Glomerular endothelial cell (primary cell): ENCODE measurements around the gene NGEF. TPM values are rescaled to one million over a fixed set of nuclear protein-coding genes. Genes with fewer than 3 reads are reported as not detected.

Source experiments
- DNase-seq: peaks from one replicate; pipeline ENCODE4 v3.0.0-alpha.2; 2011; ENCODE audit warnings: low read depth, low spot score; ENCODE audit errors: extremely low read depth
- total RNA-seq: library from RNA; depleted of rRNA; stranded (reverse); fragments of >200 nt; gene quantifications from 2 replicates; pipeline ENCODE4 v1.2.3, GENCODE V29; 2015

Gene NGEF
- total RNA-seq, 1 donor from 2014 or later: 0.47 TPM

DNA sequence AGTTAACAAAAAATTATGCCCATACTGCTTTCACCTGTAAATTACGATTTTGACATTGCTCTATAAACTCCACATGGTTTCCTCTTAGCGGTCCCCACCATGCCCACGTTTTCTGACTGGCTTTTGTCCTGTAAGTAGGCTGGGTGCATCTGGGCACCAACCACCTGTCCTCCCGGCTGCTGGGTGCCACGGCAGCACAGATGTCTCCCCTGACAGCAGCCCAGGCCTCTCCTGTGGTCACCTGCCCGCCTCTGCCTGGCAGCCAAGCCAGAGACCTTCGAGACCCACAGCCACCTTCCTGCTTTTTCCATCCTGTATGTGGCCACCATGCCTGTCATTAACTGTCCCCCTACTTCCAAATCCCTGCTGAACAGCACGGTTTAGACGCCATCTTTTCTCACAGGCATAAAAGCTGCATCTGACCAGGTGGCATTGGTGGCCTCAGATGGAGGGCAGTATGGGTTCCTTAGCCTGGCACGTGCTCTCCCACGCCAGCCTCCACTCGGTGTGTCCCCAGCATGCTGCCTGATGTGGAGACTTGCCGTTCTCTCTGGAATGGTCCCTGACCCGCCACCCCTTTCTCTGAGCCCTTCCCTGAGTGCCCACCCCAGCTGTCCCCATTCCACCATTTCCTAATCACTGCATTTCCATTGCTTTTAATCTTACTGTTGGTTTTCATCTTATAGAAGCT, 124.1 kb downstream of the NGEF start:
- no peak for DNase-seq

DNA sequence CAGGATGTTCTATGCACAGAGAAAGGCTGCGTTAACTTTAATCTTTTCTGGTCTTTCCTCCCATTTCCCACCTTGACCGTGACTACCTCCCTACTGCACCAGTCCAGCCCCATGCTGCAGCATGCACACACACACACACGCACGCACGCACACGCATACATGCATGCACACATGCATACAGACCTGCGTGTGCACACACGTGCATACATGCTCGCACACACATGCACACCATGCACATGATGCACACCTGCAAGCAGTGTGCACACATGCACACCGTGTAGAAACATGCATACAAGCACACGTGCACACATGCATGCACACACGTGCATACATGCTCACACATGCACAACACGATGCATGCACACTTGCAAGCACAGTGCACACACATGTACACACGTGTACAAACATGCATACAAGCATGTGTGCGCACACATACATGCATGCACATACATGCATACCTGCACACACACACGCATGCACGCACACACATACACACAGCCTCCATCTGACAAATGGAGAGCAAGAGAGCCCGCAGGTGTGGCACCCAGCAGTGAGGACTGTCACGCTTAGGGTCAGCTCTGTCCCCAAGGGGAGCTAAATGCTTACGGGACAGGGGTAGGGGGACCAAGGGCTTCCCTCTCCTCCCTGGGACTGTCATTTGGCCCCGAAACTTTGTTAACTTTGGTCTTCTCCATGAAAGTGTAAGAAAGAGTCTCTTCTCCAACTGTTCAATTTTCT, 124.8 kb downstream of the NGEF start:
- no peak for DNase-seq

DNA sequence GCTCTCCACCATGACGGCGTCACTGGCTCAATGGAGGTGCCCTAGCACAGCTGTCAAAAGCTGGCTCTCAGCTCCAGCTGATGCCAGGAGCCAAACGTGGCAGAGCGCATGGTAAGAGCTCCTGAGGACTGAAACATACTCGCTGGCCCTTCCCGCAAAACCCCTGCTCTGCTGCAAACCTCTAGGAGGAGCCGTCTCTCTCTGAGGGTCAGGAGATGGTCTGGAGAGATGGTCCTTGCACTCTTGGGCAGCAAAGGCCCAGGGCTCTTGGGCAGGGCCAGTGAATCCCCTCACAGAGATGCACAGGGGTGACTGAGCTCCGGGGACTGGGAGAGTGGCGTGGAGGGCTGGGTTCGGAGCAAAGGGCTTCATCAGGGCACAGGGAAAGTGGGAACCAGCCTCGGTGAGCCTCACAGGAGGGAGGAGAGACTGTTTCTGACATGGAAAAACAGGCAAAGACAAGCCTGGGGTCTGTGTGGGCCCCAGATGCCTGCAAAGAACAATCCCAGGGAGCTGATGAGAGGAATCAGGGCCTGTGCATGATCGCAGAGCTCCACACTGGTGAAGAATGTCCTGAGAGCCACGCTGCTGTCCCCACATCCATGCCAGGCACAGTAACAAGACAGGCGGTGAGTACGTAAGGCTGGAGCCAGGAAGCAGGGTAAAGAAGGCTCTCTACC, 125.7 kb downstream of the NGEF start:
- DNase-seq: no peak

DNA sequence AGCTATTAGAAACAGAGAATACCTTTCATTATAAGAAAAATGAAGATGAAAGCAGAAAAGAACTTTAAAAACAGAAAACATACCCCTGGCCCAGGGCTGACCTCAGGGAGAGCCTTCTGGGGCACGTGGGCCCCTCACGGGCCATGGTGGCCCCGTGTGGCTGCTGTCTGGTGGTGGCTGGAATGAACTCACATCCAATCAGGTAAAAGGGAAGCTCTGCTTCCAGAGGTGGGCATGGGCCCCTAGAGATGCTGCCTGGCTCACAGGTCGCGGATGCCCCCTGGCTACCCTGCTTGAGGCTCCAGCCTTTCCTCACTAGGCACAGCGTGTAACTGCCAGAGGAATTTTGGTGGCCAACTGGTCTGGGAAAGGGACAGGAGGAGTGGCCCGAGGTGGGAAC, 126.4 kb downstream of the NGEF start:
- DNase-seq: no peak

DNA sequence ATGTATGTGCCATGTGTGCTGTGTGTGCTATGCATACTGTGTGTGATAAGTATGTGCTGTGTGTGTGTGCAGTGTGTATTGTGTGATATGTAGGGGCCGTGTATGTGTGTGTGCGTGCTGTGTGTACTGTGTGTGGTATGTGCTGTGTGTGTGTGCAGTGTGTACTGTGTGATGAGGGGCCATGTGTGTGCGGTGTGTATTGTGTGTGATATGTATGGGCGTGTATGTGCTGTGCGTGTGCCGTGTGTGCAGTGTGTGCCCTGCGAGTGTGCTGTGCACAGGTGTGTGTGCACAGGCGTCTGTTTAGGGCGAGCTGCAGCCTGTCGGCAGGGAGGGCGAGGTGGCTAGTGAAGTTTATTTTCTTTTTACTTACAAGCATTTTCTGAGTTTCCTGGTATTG, 126.9 kb downstream of the NGEF start:
- DNase-seq: no peak

DNA sequence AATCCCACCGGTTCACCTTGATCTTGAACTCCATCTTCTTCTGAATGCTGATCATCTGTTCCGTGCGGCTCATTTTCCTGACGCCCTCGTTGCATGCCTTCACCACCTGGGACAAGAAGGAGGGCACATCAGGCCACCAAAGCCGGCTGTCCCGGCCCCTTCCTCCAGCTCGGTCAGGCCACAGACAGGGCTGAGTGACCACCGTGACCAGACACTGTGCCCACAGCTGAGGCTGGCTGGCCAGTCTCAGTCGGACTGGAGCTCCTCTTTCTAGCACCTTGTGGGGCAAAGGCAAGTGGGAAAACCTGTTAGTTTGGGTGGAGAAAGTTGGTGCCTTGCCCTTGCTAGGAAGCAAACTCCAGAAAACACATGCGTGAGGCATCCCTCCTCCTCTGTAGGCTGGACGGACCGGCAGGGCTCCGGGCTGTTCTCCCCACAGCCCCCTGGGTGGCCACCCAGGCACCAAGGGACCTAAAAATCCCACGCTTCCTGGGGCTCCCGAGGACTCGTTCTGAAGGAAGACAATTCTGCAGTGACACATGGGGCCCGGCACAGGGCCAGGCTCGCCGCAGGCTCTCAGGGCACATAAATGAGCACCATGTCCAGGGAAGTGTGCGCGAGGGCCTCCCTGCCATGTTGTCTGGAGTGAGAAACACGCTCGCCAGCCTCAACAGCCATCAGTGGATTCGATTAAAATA, 127.6 kb downstream of the NGEF start:
- no peak for DNase-seq

DNA sequence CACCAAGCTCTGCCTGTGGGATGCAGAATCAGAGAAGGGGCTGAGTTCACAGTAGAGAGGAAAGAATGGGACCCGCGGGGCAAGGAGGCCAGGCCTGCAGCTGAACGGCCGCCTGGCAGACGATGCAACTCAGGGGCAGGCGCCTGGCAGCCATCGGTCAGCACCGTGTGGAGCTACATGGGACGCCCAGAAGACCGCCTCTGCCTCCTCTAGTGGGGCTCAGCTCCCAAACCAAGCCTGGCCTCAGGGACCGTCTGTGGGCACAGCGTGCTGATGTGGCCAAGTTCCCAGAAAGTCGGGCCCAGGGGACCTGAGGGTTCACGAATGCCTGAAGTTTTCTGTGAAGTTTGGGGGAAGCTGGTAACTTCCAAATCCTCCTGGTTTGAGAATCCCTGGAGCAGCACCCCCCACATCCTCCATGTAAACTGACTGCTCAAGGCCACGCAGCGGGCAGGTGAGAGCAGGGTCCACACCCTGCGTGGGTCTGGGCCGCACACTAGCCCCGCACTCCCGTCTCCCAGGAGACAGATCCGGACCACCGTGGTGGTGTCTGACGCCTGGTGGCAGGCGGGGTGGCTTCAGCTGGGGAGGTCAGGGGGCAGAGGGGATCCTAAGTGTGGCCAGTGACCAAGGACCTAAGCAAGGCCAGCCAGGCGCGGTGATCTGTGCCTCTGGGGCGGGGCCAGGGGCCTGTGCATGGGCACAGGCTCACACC, 128.3 kb downstream of the NGEF start:
- DNase-seq: no peak

DNA sequence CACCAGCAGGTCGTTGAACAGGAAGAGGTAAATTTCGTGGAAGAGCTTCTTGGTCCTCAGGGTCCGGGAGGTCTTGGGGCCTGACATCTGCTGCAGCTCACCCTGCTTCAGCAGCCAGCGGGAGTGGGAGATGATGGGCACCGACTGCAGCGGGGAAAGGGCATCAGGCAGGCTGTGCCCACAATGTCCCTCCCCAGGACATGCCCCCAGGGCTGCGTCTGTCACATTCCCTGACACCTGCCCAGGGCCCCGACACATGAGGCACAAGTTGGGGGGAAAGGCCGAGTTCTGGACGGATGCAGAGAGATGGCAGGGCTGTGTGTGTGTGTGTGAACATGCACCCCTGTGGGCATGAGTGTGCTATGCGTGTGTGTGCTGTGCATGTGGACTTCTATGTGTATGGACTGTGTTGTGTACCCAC, 129.0 kb downstream of the NGEF start:
- no peak for DNase-seq

DNA sequence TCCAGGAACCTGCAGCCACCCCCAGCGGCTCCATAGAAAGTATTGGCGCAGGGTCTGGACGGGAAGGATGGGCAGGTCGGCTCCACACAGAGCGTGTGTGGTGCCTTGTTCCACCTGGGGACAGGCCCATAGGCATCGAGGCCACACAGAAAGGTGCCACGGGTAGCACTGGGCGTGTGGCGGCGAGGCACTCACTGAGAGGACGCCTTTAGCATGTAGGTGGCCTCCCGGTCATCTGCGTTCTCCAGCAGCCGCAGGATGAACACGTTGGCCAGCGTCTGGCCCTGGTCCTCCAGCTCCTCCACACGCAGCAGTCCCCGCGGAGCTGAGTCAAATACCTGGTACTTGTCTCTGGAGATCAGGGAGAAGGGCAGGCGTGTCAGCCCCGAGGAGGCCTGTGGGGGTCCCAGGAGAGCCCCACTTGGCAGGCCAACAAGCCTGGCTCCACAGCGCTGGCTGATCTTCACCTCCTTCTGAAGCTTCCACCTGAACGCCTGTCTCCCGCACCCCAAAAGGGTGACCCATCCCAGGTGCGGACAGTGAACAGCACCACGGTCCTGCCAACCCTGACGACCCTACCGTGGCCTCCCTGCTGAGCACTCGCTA, 129.8 kb downstream of the NGEF start:
- DNase-seq: no peak

DNA sequence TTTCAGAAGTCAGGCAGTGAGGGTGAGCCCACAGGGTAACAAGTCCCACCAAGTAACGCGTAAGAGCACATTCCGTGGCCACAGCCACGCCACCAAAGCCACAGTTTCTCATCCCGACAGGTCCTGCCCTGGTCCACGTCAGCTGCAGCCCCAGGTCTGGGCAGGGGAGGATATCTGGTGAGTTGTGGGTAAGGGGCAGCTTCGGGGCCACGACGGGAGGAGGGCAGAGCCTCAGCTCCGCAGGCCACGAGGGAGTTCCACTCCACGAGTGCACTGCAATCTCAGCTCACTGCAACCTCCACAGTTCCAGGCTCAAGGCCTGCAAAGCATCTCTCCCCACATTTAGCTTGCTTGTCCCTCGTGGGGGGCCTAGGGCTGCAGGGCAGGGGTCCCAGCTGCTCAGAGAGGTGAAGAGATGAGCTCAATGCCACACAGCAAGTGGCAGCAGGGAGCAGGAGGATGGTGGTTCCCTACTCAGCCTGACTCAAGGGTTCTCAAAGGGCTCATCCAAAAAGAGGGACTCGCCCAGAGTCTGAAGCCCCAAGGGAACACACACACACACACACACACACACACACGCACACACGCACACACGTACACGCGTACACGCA, 130.4 kb downstream of the NGEF start:
- no peak for DNase-seq

DNA sequence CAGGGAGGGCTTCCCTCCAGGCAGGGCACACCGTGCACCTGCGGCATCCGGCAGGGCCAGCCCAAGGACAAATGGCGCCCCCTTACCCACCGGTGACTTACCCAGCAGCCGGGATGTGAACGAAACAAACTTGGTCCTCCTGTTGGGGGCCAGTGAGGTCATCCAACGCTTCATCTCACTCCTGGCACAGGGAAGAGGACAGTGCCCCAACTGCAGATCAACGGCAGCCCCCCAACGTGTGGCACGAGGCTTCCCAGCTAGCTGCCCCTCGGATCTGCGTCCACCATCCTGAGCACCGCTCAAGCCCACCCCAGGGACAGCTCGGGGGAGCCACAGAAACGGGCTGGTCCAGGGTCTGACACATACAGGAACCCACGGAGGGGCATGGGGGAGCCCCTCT, 131.0 kb downstream of the NGEF start:
- DNase-seq: no peak

DNA sequence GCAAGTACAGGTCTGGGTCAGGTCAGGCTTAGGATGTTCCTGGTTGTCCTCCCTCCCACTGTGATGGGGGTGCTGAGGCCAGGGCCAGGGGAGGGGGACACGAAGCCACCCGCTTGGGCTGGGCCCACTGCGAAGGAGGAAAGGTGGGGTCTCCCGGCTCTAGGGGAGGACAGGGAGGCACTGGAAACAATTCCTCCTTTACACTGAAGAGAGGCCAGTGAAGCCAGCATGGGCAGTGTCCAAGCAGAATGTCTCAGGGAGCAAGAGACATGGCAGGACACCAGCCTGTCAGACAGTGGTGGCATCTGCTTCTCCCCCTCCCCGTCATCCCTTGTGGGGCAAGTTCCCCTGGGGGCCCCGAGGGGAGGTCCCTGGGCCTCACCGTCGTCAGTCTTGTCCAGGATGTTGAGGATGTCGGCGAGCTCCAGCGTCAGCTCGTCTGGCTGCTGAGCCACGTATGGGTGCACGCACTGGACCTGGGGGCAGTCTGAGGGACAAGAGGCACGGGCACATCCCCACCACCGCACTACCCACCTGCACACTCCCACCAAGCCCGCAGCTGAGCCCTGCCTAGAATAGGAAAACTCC, 132.2 kb downstream of the NGEF start:
- DNase-seq: no peak

DNA sequence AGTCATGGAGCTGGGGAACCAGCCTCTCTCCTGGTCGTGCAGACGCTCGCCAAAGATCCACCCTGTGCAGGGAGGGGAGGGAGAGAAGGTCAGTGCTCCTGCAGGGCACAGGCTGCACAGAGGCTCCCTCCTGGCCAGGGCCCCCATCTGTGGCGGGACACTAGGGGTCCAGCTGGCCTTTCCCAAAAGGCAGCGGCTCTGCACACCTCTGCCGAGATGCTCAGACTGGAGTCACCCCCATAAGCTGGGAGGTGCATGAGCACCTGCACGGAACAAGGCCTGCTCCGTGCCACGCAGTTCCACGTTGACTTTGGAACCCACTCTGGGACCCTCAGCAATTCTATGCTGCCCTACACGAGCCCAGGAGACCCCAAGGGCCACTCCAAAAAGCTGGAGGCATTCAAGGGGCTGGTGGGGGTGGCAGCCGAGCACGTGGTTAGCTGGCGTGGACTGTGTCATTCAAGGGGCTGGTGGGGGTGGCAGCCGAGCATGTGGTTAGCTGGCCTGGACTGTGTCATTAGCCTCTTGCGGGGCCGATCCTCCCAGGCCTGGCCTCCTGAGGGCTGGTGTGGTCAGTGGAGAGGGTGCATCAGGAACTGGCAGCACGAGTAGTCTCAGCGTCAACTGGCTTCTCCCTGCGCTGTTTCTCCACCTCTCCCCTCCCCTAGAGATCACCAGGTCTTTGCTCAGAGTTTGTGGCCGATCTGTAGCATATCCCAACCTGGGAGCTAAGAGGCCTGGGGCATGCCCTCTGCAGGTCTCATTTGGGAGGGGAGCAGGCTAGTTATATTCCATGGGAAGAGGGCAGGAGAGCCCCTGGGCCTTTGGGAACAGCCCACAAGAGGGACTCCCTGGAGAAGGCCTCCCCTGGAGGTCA, 133.2 kb downstream of the NGEF start:
- DNase-seq: no peak

DNA sequence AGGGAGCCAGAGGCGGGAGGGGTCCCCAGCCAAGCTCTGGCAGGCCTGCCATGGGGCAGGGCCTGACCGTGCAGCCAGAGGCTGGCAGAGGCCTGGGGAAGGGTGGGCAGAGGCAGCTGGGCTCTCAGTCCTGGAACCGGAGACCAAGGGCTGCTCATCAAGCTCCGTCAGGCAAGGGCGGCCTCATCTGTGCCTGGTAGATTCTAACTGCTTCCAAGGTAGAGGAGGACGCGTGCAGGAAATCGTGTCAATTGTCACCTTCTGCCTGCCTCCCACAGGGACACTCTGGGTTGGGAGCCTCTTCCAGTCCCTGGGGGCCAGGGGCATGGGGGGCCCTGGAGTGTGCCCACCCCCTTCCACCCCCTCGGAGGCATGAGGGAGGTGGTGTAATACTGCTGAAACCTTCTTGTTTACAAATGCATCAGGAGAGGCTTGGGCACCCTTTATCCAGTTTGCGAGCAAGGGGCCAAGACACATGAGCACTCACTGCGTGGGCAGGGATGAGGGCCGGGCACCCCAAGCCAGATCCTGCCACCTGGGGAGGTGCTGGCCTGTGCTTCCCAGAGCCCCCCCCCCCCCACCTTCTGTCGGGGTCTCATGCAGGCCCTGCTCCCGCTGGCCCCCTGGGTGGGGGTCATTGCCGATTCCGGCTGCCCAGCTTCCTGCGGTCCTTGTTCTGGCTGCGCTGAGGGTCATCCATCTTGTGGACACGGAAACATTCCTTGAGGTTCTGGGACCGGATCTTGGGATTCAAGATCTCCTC, 134.0 kb downstream of the NGEF start:
- DNase-seq: no peak

DNA sequence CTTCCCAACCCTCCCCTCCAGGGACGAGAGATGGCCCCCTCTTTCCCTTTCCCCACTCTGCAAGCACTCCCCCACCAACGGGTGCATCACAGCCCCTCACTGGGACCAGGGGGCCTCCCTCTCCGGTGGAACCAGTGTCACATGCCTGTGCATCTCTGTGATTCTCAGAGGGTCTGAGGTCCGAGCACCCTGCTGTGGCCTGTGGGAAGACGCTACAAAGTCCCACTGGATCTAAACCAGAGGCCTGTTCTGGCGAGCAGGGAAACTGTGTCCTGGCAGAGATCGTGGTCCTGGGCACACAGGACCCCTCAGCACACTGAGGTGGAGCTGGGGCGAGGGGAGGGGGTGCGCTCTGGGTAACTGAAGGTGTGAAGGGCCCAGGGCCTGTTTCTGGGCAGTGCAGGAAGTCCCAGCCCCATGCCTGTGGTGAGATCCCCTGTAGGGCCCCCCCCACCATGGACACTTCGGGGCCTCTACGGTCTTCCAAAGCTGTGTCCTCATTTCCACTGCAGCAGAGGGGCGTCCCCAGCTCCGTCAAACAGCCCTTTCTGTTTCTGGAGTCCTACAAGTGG, 135.0 kb downstream of the NGEF start:
- no peak for DNase-seq

DNA sequence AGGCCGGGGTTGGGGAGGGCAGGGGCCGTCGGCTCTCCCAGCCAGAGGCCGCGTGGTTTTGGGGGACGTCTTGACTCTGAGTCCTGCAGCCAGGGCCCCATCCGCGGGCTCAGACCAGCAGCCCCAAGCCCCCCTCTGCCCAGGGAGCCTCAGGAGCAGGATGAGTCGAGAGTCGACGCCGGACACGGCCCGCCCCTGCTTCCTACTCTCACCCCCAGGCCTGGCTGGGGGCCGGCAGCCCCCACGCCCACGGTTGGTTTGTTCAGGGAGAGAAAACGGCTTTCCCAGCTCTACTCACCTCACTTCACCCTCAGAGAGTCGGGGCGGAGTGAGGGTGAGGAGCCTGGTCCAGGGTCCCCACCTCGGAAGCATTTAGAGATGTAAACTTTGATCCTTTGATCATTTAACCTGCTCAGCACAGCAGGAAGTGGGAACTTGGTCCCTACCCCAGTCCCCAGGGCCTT, 136.0 kb downstream of the NGEF start:
- DNase-seq: no peak
